HG02588 (cell line): ENCODE results near the gene ASIP.
A peak's percentile ranks its signal among the peaks of the same experiment; 100 is the strongest.

ENCODE experiments used
- ATAC-seq: cut with Tn5 transposase; IDR thresholded peaks from one replicate; pipeline ENCODE4 v1.9.1; 2021; ENCODE audit warnings: mild to moderate bottlenecking, moderate library complexity; ENCODE audit not compliant: unreplicated experiment

The ASIP gene

GRCh38 chr20:34309691-34310090 lies 68.5 kb downstream of the ASIP start:
- ATAC-seq, result no peak

DNA sequence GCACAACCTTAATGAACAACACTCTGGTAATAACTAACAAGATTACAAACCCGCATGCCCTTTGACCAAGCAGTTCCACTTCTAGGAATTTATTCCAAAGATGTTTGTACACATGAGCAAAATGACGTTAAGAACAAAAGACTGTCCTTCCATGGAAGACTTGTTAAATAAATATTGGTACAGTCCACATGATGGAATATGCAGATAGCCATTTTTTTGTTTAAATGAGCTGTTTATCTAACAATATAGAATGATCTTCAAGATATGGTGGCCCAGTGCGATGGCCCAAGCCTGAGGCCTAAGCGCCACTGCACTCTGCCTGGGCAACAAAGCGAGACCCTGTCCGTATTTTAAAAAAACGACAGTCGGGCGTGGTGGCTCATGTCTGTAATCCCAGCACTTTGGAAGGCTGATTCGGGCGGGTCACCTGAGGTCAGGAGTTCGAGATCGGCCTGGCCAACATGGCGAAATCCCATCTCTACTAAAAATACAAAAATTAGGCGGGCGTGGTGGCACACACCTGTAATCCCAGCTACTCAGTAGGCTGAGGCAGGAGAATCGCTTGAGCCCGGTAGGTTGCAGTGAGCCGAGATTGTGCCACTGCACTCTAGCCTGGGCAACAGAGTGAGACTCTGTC lies 69.4 kb downstream of the ASIP start:
- no peak for ATAC-seq

DNA sequence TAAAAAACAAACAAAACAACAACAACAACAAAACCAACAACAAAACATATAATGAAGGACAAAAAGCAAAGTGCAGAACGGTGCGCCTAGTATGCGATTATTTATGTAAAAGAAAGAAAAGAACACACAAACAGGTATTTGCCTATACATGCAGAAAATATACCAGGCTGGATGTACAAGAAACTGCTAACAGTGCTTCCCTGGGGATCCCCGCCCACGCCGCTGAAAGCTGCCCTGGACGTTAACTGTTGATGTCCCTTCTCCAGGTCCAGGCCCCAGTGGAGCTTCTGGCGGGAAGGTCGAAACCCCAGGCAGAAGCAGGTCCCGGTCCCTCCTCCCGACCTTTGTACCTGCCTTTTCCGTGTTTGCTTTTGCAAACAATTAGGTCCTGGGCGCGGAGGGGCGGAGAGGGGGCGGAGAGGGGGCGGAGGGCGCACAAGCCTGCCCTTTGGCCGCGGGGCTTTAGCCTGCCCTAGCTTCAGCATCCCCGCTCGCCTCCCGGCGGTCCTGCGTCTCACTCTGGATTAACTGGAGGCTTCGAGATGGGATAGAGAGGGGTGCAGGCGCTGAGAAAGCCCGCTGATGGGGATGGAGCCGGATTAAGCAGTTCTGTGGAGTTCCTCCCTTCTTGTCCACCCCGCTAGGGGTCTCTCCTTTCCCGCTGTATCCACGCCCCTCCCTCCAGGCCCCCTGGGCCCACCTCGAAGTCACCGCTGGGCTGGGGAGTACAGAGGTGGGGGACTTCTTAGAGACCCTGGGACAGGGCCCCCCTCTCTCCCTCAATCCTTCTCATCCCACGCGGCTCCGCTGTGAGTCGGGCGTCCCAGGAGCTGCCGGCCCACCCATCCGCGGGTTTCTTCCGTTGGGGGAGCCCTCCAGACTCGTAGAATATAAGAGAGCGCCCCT lies 70.1 kb downstream of the ASIP start:
- no peak for ATAC-seq

- no peak for ATAC-seq
Measured at GRCh38 chr20:34312024-34312460, 70.8 kb downstream of the ASIP start.

DNA sequence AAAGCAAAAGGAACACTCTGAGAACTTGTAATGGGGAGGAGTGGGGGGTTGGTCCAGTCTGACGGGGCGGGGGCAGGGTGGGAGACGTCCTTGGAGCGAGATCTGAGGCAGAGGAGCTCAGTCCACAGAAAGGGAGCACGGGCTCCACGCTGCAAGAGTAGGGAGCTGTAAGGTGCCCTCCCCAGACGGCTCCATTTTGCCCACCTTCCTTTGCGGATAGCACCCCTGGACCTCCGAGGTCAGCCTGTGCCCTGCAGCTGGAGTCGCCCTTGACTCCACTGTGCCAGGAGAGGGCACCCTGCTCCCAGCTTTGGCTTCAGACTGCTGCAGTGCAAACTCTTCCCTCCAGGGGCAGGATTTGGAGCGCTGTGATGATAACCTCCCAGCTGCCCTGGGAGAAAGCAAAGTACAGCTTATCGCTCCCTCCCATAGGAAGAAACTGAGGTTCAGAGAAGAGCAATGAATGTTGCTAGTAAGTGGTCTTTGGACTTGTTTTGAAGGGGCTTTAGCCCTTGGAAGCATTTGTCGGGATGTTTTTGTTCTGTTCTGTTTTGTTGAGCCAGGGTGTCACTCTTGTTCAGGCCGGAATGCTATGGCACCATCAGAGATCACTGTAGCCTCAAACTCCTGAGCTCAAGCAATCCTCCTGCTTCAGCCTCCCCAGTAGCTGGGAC lies 71.5 kb downstream of the ASIP start:
- ATAC-seq, result peak; percentile 87

- no peak for ATAC-seq
Measured at GRCh38 chr20:34315236-34315635, 74.0 kb downstream of the ASIP start.

GRCh38 chr20:34316196-34316814 lies 75.1 kb downstream of the ASIP start:
- ATAC-seq, result no peak
